GM11168 (cell line): ENCODE measurements around the gene DDI2.
"Not testable (repeated sequence)": the region's sequence is repeated elsewhere in the genome, so short reads cannot be mapped to it uniquely, and the experiment has no call there.

Experiments used
- in situ Hi-C: fragments of 300-500 bp; cut with MboI; formaldehyde crosslinking; loops from one replicate; pipeline ENCODE4 v1.12.0; 2022; ENCODE audit warnings: low sequenced_read_pairs; ENCODE audit not compliant: unreplicated experiment

The DDI2 gene

DNA sequence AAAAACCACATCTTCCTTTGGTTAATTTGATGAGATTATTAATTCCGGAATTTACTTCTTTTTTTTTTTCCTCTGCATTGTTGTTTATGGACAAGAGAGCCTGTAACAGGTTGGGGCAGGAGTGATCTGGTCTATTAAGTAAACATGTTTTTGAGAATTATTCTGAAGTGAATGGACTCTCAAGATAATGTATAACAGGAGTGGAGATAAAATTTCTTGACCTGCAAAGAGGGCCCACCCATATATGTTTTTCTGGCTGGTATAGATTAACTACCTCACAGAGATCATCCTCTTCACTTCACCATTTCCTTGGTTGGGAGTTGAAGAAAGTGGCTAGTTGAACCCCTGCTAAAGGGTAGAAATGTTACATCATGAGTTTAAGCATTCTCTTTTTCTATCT, 10.7 kb downstream of the DDI2 start:
- in situ Hi-C loops, result no loop called here

DNA sequence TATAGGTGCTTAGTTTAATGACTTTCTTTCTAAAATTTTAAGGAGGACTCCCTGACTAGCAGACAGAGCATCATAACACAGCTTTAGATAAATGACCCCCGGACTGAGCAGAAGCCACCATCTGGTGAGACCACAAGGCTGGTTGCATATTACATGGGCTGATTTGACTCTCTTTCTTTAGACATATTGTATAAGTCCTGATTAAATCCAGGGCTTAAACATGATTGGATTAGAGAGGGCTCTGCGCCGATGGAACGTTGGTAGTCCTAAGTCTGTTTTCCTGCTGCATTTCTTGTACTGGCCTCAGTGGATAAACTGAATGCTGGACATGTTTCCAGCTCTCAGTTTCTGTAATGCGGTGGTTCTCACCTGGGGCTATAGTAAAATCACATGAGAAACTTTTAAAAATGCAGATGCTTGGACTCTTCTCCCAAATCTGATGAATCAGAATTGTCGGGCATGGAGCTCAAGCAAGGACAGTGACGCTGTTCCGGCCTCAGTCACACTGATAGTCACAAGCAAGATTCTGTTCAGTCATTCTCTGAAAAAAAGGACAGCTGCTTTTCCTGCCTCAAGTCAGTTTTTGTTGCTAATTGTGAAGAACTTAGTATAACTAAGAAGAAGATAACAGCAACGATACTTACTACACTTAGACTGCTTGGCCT, 16.6 kb downstream of the DDI2 start:
- in situ Hi-C loops, result no loop called here

DNA sequence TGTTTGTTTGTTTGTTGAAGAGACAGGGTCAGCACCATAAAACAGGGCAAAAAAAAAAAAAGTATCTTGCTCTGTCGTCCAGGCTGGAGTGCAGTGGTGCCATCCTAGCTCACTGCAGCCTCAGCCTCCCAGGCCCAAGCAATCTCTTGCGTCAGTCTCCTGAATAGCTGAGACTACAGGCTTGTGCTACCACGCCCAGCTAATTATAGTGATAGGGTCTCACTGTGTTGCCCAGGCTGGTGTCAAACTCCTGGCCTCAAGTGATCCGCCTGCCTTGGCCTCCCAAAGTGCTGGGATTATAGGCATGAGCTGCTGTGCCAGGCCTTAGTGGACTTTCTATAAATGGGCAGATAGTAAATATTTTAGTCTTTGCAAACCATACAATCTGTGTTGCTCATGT, 19.2 kb downstream of the DDI2 start:
- in situ Hi-C loops, result no loop called here

DNA sequence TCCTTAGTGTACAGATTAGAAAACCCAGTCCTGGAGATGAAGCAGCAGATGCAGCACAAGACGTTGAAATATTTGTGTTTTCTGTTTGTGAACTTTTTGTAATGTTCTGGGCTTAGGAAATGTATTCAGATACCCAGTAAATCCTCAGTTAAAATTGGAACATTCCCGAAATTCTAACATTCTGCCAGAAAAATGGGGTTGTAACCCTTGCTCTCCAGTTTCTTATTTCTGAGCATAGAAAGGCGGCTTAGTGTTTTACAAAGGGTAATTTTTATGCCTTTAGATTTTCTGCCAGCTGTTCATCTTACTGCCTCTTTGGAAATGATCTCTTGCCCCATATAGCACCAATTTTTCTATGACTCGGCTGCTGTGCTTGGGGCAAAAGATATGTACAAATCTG, 20.6 kb downstream of the DDI2 start:
- in situ Hi-C loops, result no loop called here

DNA sequence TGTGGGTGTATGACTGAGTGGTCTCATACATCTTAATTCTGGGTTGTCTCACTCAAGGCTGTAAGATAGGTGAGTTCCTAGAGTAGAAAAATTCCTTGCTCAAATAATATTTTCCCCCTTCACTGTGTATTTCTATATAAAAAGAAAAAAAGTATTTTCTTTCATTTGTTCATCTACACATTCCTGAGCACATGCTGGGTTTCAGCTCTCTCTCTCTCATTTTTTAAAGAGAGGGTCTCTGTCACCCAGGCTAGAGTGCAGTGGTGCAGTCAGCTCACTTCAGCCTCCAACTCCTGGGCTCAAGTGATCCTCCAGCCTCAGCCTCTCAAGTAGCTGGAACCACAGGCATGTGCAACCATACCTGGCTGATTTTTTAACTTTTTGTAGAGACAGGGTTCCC, 22.0 kb downstream of the DDI2 start:
- in situ Hi-C loops, result no loop called here

DNA sequence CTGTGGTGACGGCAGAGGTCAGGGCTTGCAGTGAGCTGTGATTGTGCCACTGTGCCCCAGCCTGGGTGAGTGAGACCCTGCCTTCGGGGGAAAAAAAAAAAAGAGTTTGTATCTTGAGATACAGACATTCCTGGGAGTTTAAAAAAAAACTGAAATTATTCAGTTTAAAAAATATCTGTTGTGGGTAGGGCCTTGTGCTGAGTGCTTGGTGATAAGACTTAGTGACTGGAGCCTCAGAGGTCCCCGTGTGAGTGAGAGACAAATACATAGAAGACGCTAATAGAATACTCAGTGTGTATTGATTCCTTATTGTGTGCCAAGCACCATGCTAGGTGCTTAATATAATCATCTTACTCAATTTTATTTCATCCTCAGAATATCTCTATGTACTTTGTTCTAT, 22.7 kb downstream of the DDI2 start:
- in situ Hi-C loops, result no loop called here

DNA sequence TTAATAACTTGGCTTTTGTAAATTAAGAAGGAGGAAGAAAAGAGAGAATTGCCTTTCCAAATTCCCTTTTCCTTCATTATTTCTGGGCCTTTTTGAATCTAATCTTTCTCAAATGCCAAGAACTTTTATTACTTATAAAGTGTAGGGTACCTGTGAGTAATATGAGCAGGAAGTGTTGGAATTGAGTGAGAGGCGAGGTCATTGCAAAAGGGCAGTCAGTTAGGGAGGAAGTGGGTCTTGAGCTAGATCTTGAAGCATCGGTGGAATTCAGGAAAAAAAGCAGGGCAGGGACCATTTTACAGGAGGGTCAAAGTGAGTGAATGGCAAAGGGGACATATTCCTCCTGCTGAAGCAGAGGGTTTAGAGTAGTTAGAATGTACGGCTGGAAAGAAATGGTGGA, 23.4 kb downstream of the DDI2 start:
- in situ Hi-C loops, result no loop called here

DNA sequence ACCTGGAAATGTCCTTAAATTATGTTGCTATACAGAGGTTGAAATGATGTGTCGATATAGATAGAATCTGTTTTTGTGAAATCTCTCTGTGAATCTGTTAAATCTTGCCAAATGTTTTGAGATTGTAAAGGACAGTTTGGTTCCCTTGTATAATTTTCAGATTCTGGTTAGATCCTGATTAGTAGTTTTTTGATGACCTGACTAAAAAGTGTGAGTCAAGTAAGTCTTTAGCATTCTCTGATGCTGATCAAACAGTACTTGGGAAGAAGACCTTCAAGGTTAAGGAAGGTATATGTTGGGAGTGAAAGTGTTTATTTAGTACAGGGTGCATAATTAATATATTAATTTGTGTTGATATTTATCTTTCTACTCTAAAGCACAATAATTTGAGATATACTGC, 32.7 kb downstream of the DDI2 start:
- in situ Hi-C loops, result no loop called here

DNA sequence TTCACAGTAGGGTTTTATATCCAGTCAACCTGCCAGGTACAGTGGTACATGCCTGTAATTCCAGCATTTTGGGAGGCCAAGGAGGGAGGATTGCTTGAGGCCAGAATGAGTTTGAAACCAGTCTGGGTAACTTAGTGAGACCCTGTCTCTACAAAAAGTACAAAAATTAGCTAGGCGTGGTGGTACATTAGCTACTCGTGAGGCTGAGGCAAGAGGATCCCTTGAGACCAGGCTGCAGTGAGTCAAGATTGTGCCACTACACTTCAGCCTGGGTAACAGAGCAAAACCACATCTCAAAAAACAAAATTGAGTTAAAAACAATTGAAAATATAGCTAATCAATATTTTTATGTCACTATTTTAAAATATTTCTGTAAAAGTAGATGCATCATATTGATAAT, 33.2 kb downstream of the DDI2 start:
- in situ Hi-C loops, result no loop called here

DNA sequence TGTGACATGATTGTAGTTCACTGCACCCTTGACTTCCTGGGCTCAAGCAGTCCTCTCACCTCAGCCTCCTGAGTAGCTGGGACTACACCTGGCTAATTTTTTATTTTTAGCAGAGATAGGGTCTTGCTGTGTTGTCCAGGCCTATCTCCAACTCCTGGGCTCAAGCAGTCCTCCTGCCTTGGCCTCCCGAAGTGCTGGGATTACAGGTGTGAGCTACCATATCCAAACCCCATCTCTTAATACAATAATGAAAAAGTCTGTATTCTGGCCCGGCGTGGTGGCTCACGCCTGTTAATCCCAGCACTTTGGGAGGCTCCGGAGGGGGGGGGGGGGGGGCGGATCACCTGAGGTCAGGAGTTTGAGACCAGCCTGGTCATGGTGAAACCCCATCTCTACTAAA, 34.9 kb downstream of the DDI2 start:
- in situ Hi-C loops, result not testable (repeated sequence)

DNA sequence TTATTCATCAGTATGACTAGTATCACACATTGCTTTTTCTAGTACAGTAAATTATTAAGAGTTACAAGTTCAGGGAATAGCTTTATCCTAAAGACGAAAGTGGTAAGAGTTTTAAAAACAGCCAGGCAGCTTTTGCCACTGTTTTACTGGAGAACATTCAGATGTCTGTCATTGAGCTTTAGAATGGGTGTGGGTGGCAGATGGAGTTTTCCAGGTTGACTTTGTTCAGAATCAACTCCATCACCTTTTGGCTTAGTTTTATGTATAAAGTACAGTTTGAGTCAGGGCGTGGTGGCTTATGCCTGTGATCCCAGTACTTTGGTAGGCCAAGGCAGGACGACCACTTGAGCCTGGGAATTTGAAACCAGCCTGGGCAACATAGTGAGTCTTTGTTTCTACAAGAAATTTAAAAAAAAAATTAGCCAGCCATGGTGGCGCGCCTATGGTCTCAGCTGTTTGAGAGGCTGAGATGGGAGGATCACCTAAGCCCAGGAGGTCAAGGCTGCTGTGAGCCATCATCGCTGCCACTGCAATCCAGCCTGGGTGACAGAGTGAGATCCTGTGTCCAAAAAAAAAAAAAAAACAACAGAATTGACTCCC, 36.9 kb downstream of the DDI2 start:
- in situ Hi-C loops, result no loop called here

DNA sequence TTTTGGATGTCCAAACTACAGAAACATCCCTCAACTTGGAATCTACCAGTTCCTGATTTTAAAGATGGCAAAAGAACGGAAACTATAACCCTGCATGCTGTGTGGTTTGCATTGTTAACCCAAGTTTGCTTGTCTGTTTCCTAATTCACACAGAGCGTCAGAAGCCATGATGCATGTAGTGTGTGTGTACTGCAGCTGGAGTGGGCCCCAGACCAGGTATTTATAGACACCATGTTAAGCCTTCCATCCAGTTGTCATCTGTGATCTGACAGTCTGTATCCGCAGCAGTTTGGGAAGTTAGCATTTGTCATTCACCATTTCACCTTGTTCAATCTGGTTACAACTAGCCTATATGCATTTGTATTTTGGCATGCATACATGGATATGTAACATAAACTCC, 39.2 kb downstream of the DDI2 start:
- in situ Hi-C loops, result no loop called here

DNA sequence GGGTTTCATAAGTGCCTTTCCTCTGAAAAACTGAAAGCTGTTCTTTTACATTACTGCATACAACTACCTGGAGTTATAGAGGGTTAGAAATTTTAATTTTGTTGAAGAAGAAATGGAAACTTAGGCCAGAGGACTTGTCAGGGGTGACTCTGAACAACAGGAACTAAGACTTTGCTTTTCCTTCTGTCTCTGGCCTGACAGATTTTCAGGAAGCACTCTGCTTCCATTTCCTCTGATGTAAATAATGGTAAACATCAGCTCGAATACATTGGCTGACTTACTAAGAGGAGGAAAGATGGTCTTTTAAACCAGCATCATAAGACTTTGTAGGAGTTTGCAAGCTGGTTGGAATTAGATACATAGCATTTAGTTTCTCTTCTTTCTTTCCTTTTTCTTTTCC, 39.8 kb downstream of the DDI2 start:
- in situ Hi-C loops, result no loop called here

DNA sequence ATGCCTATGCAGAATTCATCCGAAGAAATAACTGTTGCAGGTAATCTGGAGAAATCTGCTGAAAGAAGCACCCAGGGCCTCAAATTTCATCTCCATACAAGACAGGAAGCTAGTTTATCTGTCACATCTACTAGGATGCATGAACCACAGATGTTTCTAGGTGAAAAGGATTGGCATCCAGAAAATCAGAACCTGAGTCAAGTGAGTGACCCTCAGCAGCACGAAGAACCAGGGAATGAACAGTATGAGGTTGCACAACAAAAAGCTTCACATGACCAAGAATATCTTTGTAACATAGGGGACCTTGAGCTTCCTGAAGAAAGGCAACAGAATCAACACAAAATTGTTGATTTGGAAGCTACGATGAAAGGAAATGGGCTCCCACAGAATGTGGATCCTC, 42.9 kb downstream of the DDI2 start:
- in situ Hi-C loops, result no loop called here

DNA sequence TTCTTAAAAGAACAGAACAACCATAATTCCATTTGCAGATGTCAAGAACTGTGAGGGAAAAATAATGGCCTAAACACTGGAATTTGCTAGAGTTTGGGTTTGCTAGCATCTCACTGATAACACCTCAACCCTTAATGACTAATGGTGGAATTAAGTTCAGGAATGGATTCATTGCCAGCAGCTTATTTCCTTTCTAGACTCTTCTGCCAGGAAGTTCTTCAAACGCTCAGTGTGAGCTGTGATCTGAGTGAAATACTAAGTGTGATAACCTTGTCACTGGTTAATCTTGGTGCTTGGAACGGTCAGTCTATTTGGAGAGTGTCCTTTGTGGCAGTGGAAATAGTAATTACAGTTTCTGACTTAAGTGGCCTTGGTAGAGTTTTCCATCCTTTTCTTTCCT, 45.2 kb downstream of the DDI2 start:
- in situ Hi-C loops, result no loop called here

DNA sequence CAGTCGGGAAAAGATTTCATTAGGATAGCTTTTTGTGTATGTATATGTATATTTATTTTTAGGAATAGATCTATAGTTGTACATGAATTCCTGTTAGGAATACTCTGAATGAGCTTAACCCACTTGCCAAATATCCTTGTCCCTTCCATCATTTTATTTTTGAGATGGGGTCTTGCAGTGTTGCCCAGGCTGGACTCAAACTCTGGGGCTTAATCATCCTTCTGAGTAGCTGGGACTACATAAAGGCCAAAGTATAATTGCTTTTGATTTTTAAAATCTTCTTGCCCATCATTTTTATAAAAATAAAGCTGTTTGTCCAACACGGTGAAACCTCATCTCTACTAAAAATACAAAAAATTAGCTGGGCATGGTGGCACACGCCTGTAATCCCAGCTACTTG, 46.7 kb downstream of the DDI2 start:
- in situ Hi-C loops, result no loop called here

DNA sequence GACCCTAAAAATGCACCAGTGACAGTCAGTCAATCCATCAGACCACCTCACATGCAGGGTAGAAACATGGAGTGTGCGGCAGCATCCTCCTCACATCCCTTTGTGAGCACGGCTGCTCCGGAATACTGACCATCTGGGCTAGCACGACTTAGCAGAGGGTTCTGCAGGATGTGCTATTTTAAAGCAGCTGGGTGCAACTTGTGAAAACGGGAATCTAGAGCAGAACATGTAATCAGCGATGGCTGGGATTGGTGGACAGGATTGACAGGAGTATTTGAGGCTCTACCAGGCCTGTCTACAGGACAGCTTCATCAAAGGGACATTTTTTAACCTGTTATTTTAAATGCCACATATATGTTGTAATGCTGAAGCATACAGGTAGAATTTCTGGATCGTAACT, 50.1 kb downstream of the DDI2 start:
- in situ Hi-C loops, result no loop called here

DNA sequence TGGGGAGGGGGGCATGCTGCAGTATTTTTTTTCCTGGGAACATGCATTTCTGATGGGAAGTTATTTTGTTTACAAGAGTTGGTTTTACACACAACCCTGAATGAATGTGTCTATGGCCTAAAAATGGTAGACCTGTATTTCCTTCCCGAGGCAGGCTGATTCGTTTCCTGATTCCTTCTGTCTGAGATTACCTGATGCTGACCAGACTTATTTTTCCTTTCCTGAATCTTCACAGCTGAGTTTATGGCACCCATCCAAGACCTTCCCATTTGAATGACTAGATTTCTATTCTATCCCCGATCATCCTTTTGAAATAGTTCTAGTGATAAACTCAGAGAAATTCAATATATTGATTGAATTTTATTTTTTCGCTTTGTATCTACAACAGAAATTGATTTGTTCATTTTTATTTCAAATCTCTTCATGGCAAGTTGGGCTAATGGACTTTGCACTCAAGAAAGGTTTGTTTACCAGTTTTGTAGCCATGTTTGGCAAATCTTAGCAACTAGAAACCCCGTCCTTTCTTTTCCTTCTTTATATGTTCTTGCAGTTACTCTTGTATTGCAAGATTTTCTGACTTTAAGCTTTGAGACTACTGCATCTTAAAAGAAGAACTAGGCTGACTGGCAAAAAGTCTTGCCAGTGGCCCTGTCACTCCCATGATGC, 51.0 kb downstream of the DDI2 start:
- in situ Hi-C loops, result no loop called here

DNA sequence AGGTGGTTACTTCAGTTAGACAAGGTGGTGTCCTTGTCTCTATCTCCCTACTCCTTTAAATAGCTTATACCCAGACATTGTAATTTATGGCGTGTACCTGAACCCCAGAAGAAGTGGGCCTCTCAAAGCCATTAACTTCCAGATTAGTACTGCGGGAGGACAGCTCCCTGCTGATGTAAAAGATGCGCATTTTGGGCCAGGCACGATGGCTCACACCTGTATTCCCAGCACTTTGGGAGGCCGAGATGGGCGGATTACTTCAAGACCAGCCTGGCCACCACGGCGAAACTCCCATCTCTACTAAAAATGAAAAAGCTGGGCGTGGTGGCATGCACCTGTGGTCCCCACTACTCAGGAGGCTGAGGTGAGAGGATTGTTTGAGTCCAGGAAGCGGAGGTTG, 51.8 kb downstream of the DDI2 start:
- in situ Hi-C loops, result no loop called here

DNA sequence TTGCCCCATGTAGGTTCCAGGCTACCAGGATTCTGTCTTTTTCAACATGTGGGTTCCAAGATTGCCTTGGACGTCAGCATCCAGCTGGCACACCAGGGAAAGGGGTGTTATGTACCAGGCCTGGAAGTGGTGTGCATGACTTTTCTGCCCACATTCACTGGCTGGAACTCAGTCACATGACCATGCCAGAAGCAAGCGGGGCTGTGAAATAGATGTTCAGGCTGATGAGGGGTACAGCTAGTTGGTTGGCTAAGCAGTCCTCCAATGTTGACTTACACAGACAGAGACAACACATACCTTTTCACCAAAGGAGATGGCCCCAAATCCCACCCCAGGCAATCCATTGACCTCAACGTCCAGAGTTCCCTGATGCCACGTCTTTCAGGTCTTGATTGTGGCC, 52.6 kb downstream of the DDI2 start:
- in situ Hi-C loops, result no loop called here

DNA sequence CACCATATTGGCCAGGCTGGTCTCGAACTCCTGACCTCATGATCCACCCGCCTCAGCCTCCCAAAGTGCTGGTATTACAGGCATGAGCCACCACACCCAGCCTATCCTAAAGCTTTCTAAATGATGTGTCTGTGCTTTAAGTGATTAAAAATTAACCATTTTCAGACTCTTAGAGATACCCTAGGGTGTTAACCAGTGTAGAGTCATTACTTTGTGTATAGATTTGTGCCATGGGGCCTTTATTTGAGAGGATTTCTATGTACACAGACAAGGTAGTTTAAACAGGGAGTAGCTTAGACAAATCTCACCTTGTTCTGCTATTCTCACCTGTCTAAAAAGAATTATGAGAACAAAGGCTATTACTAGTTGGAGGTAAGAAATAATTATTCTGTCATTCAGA, 54.2 kb downstream of the DDI2 start:
- in situ Hi-C loops, result no loop called here
